GM21825 (cell line): Measurements from ENCODE around the gene WDR1.
"Not testable (repeated sequence)": the region's sequence is repeated elsewhere in the genome, so short reads cannot be mapped to it uniquely, and the experiment has no call there.

Experiments used
- ATAC-seq: cut with Tn5 transposase; IDR thresholded peaks from one replicate; pipeline ENCODE4 v1.9.1; 2021; ENCODE audit warnings: mild to moderate bottlenecking, moderate library complexity; ENCODE audit not compliant: unreplicated experiment

Gene WDR1

DNA sequence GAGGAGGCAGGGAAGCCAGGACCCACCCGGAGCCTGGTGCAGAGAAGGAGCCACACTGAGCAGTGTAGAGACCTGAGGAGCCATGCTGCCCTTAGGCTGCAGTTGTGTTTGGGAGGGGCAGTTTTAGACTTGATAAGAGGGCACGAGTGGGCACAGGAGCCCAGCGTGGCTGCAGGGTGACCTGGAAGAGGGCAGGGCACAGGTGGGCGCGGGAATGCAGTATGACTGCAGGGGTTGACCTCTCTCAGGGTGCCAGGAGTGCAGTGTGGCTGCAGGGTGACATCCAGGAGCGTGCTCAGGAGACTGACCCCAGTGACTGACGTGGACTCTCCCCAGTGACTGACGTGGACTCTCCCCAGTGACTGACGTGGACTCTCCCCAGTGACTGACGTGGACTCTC, 14.6 kb upstream of the WDR1 start:
- no peak for ATAC-seq

DNA sequence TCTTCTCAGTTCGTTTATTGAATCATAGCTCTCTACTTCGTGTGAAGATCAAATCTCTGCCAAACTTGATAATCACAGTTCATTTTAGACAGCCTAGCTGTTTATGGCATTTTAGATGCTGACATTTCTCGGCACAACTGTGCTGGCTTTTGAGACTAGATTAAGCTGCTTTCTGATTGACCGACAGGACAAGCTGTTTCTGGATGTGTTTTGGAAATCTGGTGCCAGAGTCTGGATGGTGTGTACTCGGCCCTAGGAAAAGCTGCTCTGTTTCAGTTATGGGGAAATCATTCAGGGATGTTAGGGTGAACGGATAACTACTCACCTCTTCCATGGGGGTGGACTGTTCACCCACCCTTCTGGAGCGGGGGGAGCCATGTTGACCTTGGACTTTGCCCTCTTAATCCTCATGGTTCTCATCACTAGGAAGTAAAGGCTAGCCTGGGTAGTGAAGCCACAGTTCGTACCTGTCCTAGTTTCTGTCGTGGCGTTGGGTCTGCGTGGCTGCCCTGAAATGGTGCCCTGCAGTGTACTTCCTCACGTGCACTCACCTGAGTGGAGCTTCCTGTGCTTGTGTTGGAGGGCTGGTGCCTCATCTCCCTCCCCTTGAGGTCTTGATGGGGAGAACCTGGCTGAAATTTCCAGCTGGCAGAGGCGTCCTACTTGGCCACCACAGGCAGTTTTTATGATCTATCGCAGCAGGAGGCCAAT, 13.7 kb upstream of the WDR1 start:
- ATAC-seq: no peak

DNA sequence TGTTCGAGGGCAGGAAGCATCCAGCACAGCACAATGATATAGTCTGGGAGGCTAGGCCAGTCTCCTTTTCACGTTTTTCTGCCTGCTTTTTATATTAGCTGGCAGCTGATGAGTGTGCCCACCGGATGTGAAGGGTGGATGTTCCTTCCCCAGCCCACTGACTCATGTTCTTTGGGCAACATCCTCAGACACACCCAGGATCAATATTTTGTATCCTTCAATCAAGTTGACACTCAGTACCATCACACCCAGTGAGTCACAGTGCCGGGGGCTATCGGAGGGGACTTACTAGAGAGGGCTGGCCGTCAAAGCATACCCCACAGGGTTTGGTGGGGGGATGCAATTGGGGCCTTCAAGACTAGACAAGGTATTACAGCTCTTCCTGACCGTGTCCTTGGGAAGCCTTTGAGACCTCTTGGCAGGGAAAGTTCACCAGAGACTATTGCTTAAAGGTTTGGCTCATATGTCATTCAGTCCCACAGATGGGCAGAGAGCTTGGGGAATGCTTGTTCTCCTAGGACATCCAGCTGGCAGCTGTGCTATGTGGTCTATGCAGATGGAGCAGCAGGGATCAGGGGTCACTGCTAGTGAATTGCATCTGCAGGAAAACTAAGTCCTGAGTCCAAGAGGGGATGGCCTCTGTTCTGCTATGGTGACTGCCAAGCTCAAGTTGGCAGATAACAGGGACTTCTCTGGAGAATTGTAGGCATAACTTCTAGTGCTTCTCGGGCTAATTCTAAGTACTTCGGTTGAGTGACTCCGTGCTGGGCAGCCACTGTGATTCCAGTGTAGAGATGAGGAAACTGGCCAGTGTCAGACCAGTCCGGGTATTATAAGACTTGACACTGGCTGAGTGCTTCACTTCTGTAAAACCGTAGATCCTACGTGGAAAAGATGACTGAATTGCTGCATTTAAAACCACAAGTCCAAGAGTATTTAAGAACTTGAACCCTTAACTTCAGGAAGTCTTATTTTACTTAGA, 12.9 kb upstream of the WDR1 start:
- ATAC-seq: no peak

GRCh38 chr4:10128761-10129160, 12.2 kb upstream of the WDR1 start:
- no peak for ATAC-seq

GRCh38 chr4:10127531-10127930, 10.9 kb upstream of the WDR1 start:
- not testable (repeated sequence) for ATAC-seq

- ATAC-seq: no peak
Measured at GRCh38 chr4:10124167-10124930, 7.8 kb upstream of the WDR1 start.

- ATAC-seq: no peak
Measured at GRCh38 chr4:10123227-10124101, 6.9 kb upstream of the WDR1 start.

- no peak for ATAC-seq
Measured at GRCh38 chr4:10122236-10122932, 5.8 kb upstream of the WDR1 start.

DNA sequence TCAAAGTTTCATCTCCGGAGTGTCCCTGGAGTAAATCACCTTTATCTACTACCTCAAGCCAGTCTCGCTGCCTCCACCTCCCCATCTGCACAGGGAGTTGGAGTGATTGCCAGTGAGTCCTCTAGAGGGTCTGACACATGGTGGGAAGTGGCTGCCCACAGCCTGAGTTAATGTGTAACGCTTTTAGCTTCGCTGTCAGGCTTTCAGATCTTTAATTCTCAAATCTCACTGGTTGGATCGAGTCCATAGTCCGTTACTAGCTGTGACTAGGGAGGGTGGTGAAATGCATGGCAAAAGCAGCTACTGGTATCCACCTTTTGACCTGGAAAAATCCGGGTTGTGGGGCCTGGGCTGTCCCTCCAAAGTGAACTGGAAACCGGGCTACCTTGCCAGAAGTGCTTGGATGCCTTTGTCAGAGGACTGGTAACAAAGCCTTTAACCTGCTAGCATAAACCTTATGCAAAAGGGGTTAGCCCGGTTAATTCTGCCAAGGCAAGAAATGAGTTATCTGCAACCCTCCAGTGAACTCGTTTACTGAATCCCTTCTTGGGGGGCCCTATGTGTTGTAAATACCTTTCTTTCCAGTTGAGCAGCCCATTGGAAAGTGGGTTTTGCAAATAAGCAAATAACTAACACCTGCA, 5.1 kb upstream of the WDR1 start:
- no peak for ATAC-seq

DNA sequence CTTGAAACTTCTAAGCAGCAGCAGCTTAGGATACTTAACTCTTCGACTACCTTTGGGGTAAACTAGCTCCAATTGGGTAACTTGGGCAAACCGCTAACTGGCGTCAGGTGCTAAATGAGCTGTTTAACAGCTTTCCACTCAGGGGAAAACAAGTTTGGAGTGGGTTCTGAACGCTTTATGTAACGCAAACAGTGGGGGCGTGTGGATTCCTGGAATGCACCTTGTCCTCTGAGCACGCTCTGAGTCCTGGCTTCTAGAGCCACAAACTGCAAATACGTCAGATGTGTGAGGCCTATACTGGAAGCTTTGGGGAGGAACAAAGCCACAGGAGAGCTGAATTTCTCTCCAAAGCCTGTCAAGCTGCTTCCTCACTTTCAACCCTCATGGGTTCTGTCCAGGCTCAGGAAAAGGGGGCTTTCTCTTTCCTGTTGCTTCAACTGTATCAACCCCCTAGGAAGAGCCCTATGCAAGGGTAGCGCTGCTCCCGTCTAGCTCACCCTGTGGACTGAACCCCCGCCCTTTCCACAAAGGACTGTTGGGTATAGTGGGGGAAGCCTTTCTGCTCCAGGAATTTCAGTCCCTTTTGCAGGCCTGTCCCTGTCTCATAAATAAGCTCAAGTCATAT, 4.5 kb upstream of the WDR1 start:
- no peak for ATAC-seq

DNA sequence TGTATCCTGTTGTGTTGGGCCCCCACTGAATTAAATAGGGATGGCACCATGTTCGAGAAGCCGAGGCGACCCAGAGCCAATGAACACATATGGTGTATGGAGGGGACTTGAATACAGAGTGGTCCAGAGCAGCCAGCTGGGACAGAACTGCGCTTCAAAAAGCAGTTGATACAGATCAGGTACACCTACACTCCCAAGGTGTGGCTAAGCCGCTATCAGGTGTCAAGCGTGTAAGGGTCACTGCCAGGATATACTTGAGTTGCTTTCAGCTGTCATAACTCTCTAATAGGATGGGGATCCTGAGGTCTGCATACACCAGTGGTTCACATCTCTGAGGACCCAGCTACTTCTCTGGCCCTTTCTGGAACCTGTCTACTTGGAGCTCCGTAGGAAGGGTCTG, 3.2 kb upstream of the WDR1 start:
- ATAC-seq: no peak

DNA sequence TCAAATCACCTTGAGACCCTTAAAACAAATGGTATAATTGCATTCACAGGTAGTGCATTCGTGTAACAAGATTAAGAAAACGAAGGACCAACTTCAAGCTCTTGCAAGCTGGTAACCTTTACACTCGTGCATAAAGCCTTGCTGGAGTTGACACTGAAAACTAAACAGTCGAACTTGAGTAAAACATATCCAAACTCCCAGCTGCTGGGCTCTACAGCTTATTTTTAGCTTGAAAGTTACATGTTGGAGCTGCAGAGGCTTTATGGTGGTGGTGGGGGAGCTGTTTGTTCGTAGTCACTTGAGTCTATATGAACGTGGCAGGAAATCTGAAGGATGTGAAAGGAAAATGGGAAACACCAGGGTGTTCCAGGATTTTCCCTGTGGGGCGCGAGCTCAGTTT, 2.7 kb upstream of the WDR1 start:
- no peak for ATAC-seq

DNA sequence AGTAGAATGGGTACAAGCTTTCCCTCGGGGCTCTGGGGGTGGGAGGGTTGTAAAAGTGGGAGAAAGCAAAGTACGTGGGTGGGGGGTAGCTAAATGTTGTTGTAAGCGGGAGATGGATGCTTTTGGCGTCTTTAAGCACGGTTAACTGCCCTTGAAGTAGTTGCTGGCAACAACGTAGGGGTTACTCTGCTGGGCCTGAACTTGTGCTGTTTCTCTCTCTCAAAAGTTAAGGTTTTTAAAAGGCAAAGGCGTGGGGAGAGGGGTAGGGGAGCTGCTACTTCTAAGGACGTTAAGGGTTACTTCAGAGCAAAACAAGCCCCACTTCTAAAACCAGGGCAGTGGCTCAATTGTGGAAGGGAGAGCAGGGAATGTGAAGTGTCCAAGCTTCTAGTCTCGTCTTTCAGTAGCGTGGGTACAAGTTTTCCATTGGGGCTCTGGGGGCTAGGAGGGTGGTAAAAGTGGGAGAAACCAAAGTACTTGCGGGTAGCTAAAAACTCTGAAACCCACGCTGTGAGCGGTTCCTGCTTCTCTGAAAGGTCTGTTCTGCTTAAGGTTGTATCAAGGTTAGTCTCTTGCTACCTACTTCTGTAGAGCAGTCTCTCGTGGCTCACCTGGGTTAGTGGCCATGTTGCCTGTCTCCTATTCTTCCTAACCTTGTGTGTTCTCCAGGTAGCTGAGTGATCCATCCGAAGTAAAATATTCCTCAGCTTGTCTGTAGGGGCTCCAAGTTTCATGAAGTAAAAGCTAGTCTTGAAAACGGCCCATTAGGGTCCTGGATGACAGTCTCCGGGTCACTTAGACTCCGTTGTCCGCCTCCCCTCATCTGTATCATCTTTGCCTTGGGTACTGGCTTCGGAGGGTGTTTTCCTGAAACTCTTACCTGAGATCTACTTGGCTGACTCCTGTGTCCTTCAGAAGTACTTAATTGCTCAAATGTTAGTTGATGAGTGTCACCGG, 1.7 kb upstream of the WDR1 start:
- no peak for ATAC-seq

- ATAC-seq: no peak
Measured at GRCh38 chr4:10117359-10118047, 904 bp upstream of the WDR1 start.

- ATAC-seq: peak; percentile 37
Measured at GRCh38 chr4:10115797-10116568, 616 bp downstream of the WDR1 start.

GRCh38 chr4:10115271-10115796, 1.3 kb downstream of the WDR1 start:
- ATAC-seq: no peak
